HG03457 (cell line): ENCODE results near the gene CCDC88B.

Experiments
- ATAC-seq: cut with Tn5 transposase; IDR thresholded peaks from one replicate; pipeline ENCODE4 v1.9.1; 2021; ENCODE audit warnings: moderate number of reproducible peaks; ENCODE audit not compliant: unreplicated experiment

CCDC88B gene

DNA sequence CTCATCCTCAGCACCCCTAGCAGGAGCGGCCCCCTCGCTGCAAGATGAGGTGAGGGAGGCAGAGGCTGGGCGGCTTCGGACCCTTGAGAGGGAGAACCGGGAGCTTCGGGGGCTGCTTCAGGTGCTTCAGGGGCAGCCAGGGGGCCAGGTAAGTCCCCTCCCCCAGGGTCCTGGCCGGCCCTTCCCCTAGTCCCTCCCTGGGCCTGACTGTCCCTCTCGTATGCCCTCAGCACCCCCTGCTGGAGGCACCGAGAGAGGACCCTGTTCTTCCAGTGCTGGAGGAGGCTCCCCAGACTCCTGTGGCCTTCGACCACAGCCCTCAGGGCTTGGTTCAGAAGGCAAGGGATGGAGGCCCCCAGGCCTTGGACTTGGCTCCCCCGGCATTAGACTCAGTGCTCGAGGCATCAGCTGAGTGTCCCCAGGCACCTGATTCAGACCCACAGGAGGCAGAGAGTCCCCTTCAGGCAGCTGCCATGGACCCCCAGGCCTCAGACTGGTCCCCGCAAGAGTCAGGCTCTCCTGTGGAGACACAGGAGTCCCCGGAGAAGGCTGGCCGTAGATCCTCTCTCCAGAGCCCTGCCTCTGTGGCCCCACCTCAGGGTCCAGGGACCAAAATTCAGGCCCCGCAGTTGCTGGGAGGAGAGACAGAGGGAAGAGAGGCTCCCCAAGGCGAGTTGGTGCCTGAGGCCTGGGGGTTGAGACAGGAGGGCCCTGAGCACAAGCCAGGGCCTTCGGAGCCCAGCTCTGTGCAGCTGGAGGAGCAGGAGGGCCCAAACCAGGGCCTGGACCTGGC lies 4.0 kb downstream of the CCDC88B start:
- ATAC-seq, result no peak

GRCh38 chr11:64344787-64345186 lies 4.8 kb downstream of the CCDC88B start:
- ATAC-seq, result no peak

DNA sequence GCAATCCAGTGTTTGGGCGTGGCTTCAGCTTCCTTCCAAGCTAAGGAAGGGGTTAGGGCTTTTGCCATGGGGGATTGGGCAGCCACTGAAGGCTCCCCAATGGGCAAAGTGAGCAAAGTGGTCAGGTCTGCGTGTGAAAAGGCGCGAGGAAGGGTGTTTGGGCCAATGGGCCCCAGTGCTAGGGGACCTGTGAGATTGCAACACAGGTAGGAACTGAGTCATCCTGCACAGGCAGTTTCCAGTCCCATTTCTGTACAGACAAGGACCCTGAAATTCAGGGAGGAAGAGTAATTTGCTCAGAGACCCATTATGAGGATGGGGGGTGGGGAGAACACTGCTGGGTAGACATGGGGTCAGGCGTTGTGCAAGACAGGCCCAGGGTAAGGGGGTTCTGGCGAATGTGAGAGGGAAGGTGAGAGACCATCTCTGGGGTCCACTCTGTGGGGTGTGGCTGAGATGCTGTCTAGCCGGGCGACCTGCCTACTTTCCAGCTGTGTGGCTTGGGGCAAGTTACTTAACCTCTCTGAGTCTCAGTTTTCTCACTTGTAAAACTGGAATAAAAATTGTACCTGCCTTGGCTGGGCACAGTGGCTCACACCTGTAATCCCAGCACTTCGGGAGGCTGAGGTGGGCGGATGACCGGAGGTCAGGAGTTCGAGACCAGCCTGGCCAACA lies 7.3 kb downstream of the CCDC88B start:
- no peak for ATAC-seq

DNA sequence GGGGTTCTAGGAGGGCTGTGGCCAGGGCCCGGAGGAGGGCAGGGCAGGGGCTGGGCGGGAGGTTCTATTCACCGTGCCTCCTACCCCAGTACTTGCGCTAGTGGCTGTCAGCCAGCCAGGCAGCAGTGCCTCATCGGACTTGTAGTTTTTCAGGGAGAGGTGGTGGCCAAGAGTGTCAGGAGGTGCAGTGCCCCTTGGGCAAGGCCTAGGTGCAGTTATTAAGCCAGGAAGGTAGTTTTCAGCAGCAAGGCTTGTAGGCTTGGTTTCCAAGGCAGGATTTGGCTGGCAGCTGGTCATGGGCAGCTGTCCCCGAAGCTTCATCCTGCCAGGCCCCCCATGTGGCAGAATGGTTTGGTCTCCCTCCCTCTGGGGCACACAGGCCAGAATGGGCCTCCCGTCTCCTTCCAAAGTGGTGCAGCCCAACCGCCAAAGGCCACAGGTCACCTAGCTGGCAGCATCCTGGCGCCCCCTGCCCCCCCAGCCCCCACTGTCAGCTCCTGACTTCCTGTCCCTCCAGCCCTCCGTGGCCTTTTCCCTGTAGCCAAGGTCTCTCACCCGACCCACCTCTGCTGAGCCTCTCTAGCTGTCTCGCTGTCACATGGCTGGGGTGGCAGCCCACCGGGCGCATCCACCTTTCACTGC lies 8.5 kb downstream of the CCDC88B start:
- ATAC-seq, result no peak

DNA sequence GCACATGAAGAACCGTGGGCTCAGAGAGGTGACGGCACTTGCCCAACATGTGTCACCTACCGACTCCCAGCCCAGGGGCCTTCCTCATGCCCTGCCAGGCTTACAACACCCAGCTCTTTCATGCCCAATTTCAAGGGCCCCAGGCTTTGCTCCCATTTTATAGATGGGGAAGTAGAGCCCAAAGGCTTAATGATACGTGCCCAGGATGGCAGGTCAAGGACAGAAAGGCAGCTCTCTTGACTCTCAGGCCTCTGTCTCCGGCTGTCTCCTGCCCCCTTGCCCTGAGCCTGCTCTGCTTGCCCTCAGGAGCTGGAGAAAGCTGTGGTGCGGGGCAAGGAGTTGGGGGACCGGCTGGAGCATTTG lies 9.0 kb downstream of the CCDC88B start:
- no peak for ATAC-seq

DNA sequence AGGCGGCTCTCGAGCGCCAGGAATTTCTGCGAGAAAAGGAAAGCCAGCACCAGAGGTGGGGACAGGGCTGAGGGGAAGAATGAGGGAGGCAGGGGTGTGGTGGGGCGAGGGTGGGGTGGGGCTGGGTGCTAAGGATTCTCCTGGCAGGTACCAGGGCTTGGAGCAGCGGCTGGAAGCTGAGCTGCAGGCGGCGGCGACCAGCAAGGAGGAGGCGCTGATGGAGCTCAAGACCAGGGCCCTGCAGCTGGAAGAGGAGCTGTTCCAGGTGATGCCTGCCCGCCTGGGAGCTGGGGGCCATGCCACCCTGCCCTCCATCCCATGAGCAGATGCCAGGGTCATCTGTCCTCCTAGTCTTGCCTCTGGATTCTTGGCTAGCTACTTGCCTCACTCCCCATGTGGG lies 9.4 kb downstream of the CCDC88B start:
- no peak for ATAC-seq

DNA sequence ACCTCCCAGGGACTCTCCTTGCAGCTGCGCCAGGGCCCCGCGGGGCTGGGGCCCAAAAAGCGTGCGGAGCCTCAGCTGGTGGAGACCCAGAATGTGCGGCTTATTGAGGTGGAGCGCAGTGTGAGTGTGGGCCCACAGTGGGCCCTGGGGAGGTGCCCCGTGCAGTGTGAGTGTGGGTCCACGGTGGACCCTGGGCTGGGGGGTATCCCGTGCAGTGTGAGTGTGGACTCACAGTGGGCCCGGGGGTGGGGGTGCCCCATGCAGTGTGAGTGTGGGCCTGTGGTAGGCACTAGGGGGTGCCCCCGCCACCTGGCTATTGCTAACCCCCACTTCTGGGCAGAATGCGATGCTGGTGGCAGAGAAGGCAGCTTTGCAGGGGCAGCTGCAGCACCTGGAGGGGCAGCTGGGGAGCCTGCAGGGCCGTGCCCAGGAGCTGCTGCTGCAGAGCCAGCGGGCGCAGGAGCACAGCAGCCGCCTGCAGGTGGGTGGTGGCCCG lies 11.2 kb downstream of the CCDC88B start:
- ATAC-seq, result no peak

DNA sequence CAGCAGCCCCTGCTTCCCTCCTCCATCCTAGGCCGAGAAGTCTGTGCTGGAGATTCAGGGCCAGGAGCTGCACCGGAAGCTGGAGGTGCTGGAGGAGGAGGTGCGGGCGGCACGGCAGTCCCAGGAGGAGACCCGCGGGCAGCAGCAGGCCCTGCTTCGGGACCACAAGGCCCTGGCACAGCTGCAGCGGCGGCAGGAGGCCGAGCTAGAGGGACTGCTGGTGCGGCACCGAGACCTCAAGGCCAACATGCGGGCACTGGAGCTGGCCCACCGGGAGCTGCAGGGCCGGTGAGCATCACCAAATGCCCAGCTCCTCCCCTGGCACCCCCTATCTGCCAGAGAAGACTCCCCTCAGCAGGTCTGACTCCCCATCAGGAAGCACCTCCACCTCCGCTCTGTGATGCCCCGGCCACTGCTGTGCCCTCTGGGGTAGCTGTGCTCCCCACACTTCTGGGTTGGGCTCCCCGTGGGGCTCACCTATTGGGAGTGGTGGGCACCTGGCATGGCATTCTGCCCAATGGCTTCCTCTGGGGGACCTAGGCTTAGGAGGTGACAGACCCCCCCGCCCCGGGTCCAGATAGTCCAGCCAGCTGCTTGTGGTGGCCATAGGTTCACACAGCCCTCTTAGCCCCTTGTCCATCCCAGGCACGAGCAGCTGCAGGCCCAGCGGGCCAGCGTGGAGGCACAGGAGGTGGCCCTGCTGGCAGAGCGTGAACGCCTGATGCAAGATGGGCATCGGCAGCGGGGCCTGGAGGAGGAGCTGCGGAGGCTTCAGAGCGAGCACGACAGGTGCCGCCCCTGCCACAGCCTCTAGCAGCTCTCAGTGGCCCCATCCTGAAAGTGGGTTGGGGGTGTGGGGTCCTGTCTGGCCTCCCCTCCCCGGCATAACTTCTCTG lies 12.3 kb downstream of the CCDC88B start:
- ATAC-seq, result no peak

DNA sequence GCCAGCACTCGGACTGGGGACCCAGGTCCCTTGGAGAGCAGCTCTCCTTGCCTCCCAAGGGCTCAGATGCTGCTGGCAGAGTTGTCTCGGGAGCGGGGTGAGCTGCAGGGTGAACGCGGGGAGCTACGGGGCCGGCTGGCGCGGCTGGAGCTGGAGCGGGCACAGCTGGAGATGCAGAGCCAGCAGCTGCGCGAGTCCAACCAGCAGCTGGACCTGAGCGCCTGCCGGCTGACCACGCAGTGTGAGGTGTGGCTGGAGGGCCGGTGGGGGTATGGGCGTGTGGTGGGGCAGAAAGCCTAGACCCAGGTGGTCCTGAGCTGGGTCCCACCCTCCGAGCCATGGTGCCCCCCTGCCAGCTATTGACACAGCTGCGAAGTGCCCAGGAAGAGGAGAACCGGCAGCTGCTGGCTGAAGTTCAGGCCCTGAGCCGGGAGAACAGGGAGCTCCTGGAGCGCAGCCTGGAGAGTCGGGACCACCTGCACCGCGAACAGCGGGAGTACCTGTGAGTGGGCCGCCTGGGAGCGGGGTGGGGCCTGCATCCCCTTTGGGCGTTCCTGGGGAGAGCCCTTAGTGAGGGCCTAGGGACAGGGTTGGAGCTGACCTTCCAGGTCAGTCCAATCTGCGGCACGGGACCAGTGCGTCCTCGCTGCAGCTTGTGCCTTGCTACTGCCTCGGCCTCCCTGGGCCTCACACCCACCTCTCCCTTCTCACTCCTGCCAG lies 13.2 kb downstream of the CCDC88B start:
- no peak for ATAC-seq

- ATAC-seq, result no peak
Observed at GRCh38 chr11:64353715-64354506, 13.9 kb downstream of the CCDC88B start.

DNA sequence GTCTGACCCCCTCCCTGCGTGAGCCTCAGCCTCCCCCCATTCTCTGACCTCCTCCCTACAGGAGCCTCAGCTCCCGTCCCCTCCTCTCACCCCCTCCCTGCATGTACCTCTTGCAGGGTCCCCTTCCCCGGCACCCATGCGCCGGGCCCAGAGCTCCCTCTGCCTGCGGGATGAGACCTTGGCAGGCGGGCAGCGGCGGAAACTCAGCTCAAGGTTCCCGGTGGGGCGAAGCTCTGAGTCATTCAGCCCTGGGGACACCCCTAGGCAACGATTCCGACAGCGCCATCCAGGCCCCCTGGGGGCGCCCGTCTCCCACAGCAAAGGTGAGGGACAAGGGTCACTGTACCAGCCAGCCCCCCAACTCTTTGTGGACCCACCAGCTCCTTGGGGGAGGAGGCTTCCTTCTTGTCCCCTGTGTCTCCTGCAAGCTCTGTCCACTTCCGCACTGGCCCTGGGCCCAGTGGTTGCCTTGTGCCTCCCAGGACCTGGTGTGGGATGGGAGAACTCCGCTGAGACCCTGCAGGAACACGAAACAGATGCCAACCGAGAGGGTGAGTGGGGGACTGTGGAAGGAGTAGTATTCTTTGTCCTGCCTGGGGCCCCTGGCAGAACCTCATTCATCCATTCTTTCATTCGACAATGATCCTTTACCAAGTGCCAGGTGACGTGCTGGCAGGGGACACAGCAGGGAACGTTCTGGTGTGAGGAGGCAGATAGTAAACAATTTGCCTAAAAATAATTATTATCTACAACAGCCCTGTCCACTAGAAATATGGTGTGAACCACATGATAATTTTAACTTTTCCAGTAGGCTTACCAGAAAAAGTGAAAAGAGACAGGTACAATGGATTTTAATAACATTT lies 15.3 kb downstream of the CCDC88B start:
- ATAC-seq, result no peak

DNA sequence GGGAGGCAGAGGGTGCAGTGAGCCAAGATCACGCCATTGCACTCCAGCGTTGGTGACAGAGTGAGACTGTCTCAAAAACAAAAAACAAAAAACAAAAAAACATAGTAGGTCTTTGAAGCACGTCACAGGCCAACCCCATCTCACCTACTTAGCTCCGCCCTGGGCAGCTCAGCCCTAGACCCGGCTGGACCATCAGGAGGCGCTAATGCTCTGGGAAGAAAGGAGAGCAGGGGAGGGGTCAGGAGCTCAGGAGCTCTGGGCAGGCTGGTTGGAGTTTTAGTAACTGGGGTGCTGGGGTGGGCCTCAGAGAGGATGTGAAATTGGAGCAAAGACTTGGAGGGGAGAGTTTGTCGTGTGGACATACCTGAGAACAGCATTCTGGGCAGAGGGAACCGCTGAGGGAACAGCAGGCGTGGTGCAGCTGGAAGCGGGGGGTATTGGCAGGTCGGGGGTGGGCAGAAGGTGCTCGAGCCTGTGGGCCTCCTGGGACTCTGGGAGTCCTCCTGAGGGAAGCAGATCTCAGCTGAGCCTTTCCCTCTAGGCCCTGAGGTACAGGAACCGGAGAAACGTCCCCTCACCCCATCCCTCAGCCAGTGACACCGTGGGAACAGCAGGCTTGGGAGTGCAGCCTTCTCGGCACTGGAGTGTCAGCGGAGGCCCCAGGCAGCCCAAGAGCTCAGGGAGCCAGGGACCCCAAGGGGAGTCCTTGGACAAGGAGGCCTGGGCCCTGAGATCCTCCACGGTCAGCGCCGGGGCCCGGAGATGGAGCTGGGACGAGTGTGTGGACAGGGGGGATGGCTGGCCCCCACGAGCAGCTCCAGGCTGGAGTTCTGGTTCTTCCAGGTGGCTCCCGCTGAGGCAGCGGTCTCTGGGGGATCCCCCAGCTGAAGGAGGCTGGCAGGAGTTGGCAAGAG lies 16.8 kb downstream of the CCDC88B start:
- ATAC-seq, result no peak

DNA sequence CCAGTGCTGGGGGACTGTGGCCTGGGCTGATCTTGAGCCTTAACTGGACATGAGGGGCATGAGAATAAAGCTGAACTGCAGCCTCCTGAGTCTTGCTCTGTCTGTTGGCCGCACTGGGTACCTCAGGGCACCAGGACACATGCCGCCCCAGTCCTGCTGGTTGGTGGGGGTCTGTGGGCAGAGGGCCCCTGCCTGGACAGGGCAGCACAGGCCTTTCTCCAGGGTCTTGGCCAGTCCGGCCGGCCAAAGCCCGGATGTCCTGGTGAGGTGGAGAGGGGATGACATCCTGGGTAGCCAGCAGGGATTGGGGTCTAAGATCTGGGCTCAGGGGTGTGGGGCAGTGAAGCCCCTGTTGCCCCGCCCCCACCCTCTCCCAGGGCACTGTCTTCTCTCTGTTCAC lies 17.4 kb downstream of the CCDC88B start:
- no peak for ATAC-seq

GRCh38 chr11:64357904-64358535 lies 18.0 kb downstream of the CCDC88B start:
- no peak for ATAC-seq

DNA sequence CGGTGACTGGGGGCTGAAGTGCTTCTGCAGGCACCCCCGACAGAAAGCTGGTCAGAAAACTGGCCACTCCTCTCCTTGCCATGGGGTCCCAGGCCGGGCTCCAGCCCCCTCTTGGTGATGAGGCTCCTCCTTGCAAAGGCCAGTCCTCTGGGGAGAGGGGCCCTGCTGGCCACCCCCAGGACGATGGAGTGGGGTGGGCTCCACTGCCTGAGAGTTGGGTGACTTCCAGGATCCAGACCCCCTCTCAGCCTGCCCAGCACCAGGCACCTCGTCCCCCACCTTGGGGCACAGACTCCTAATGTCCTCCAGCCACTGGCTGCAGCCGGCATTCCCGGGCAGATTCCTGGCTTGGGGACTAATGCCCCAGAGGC lies 18.5 kb downstream of the CCDC88B start:
- ATAC-seq, result no peak

DNA sequence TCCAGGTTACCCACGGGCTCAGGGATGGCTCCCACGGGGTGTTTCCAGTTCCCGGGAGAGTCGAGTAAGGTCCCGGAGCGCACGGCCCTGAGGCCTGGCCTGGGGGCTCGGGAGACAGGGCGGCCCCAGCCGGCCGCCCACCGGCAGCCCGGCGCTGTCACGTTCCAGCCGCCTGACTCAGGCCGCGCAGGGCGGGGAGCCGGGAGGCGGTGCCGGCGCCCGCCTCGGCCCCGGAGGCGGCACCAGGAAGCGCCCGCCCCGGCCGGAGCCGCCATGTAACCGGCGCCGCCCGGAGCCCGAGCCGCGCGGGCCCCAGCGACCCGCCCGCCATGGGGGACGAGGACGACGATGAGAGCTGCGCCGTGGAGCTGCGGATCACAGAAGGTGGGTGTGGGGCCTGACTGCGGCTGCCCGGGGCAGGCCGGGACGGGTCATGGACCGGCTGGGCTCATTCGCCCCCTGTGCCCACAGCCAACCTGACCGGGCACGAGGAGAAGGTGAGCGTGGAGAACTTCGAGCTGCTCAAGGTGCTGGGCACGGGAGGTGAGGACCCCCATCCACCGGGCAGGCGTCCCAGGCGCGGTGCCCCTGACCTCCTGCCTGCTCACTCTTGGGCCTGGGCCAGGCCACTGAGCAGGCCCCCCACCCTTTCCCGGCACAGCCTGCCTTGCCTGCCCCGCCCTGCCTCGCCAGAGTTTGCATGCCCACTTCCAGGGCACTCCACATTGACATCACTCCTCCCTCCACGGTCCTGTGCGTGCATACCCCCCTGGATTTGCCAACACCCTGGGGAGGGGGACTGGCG lies 19.1 kb downstream of the CCDC88B start, which contains the start of gene RPS6KA4:
Gene RPS6KA4, plus strand, starts transcription at position 256 of the 805 bp plus-strand sequence. Its CDS starts 74 bp downstream, at position 330.
- ATAC-seq, result no peak
